Loucy (cell line): ENCODE data around the gene SPINT2.

Experiments
- CTCF ChIP-seq: fragments of 200-600 bp; sonication (generic); conservative IDR thresholded peaks from 2 replicates; pipeline ENCODE4 v1.5.1; 2014; ENCODE audit warnings: mild to moderate bottlenecking, antibody characterized with exemption, low read length
- EZH2phosphoT487 ChIP-seq: fragments of 200-600 bp; IDR thresholded peaks from 2 replicates; pipeline ENCODE4 v1.6.1; 2018; ENCODE audit warnings: antibody characterized with exemption, mild to moderate bottlenecking, moderate library complexity, borderline replicate concordance

DNA sequence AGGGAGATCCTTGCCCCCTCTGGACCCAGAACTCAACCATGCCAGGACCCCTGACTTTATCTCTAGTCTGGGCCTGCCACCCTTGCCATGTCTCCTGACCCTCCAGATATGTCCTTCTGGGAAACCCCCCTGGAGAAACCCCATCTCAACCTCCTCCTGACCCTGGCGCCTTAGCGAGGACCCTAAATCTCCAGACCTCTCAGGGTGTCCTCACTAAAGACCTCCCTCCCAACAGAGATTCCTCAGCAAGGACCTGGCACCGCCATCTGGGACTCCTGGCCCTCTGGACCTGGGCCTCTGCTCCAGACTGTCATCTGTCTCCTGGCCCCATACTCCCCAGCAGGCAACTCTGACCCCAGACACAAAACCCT is 56.6 kb downstream of the SPINT2 start:
- TF ChIP-seq CTCF: no peak
- TF ChIP-seq EZH2phosphoT487: no peak
